GM21528 (cell line): ENCODE data around the gene TDRD1.
A peak's percentile ranks its signal among the peaks of the same experiment; 100 is the strongest.

Source experiments
- ATAC-seq: cut with Tn5 transposase; IDR thresholded peaks from one replicate; pipeline ENCODE4 v1.9.1; 2021; ENCODE audit warnings: mild to moderate bottlenecking, moderate library complexity; ENCODE audit not compliant: unreplicated experiment, low FRiP score

Gene TDRD1

GRCh38 chr10:114173921-114174694 is 5.0 kb upstream of the TDRD1 start, which contains the start of gene CCDC186:
TSS of gene CCDC186 (minus strand) at chr10:114174203. CDS start at chr10:114163268, 10,935 bp downstream.
- peak; percentile 99 for ATAC-seq

- ATAC-seq: no peak
Measured at GRCh38 chr10:114174695-114175188, 4.4 kb upstream of the TDRD1 start.

- ATAC-seq: no peak
Measured at GRCh38 chr10:114175667-114176066, 3.5 kb upstream of the TDRD1 start.

GRCh38 chr10:114176511-114176910 is 2.6 kb upstream of the TDRD1 start:
- ATAC-seq: no peak

GRCh38 chr10:114179747-114180146 is 594 bp downstream of the TDRD1 start:
- ATAC-seq: no peak

GRCh38 chr10:114180937-114181336 is 1.8 kb downstream of the TDRD1 start:
- no peak for ATAC-seq

- ATAC-seq: no peak
Measured at GRCh38 chr10:114181971-114182370, 2.8 kb downstream of the TDRD1 start.

- ATAC-seq: no peak
Measured at GRCh38 chr10:114183563-114183962, 4.4 kb downstream of the TDRD1 start.

- ATAC-seq: no peak
Measured at GRCh38 chr10:114184276-114184675, 5.1 kb downstream of the TDRD1 start.

GRCh38 chr10:114188001-114188400 is 8.8 kb downstream of the TDRD1 start:
- ATAC-seq: no peak

- no peak for ATAC-seq
Measured at GRCh38 chr10:114188900-114189299, 9.7 kb downstream of the TDRD1 start.

- ATAC-seq: no peak
Measured at GRCh38 chr10:114189700-114190099, 10.5 kb downstream of the TDRD1 start.

GRCh38 chr10:114195079-114195478 is 15.9 kb downstream of the TDRD1 start:
- ATAC-seq: peak; percentile 85

GRCh38 chr10:114199239-114199638 is 20.1 kb downstream of the TDRD1 start:
- ATAC-seq: no peak

GRCh38 chr10:114202812-114203211 is 23.7 kb downstream of the TDRD1 start:
- ATAC-seq: no peak

GRCh38 chr10:114206902-114207301 is 27.7 kb downstream of the TDRD1 start:
- ATAC-seq: no peak

- ATAC-seq: no peak
Measured at GRCh38 chr10:114207349-114207748, 28.2 kb downstream of the TDRD1 start.

- ATAC-seq: no peak
Measured at GRCh38 chr10:114208351-114208750, 29.2 kb downstream of the TDRD1 start.

GRCh38 chr10:114212153-114212552 is 33.0 kb downstream of the TDRD1 start:
- ATAC-seq: no peak

- ATAC-seq: no peak
Measured at GRCh38 chr10:114215033-114215432, 35.9 kb downstream of the TDRD1 start.

- no peak for ATAC-seq
Measured at GRCh38 chr10:114220281-114220680, 41.1 kb downstream of the TDRD1 start.

GRCh38 chr10:114221235-114221634 is 42.1 kb downstream of the TDRD1 start:
- no peak for ATAC-seq
